GM12878 (cell line): Measurements from ENCODE around the gene GMDS. TPM values are rescaled to one million over a fixed set of nuclear protein-coding genes. Genes with fewer than 3 reads are reported as not detected.

Source experiments
- ATAC-seq: fragments of 200-7000 bp; cut with Tn5 transposase; 3 replicates; pipeline ENCODE4 v1.9.1; 2020; ENCODE audit warnings: mild to moderate bottlenecking, moderate library complexity
- BruUV-seq: library from RNA; stranded (reverse); fragments of 400-500 nt; replicated peaks from 2 replicates; lab custom pipeline; 2021; lab: Mats Ljungman, UMichigan
- CTCF ChIA-PET: fragments of 300-600 bp; sonication (Branson Sonifier 250); formaldehyde crosslinking; extraction: SDS; loops from one replicate; lab custom pipeline; 2021; ENCODE audit warnings: inconsistent platforms; lab: Yijun Ruan, JAX
- POLR2A ChIA-PET: fragments of 350-600 bp; formaldehyde crosslinking; extraction: SDS; loops from one replicate; lab custom pipeline; 2021; ENCODE audit warnings: inconsistent platforms; lab: Charles Lee
- RAD21 ChIA-PET: fragments of 300-600 bp; sonication (Branson Sonifier 250); formaldehyde crosslinking; loops from one replicate; lab custom pipeline; 2023; ENCODE audit warnings: antibody characterized with exemption; ENCODE audit not compliant: unreplicated experiment; lab: Charles Lee
- SMC1A ChIA-PET: fragments of 300-600 bp; sonication (Branson Sonifier 250); formaldehyde crosslinking; loops from one replicate; lab custom pipeline; 2023; ENCODE audit not compliant: unreplicated experiment, uncharacterized antibody; lab: Charles Lee
- DNase-seq: peaks from one replicate; pipeline ENCODE4 v3.0.0-alpha.2; 2011; ENCODE audit warnings: low read depth, low spot score
- FAIRE-seq: peaks from 3 replicates; lab custom pipeline; 2011; peaks lifted over from hg19 to GRCh38; lab: Jason Lieb, UNC
- H2AFZ ChIP-seq: 2 replicates; pipeline ENCODE4 v1.6.0; 2011; ENCODE audit warnings: low read depth, low read length, control low read depth; ENCODE audit not compliant: control insufficient read depth
- H3K27ac ChIP-seq: 2 replicates; pipeline ENCODE4 v1.5.1; 2011; ENCODE audit warnings: control low read depth; ENCODE audit not compliant: control insufficient read depth, insufficient read depth
- H3K27me3 ChIP-seq, 2 experiments: replicated peaks in 1 of 2; 2 replicates each; pipeline versions ENCODE4 v1.6.0 to v1.6.1; 2011; ENCODE audit warnings: low read length in 1 of 2; ENCODE audit not compliant: control insufficient read depth in 2 of 2, insufficient read depth in 2 of 2
- H3K36me3 ChIP-seq, 2 experiments: 2 replicates each; pipeline ENCODE4 v1.5.1; 2011; ENCODE audit warnings: low read length in 1 of 2; ENCODE audit not compliant: control insufficient read depth in 2 of 2, insufficient read depth in 2 of 2
- H3K4me1 ChIP-seq: 2 replicates; pipeline ENCODE4 v1.6.1; 2011; ENCODE audit warnings: mild to moderate bottlenecking, low read length, moderate library complexity, mixed read lengths; ENCODE audit not compliant: control insufficient read depth, insufficient read depth
- H3K4me2 ChIP-seq: 2 replicates; pipeline ENCODE4 v1.6.0; 2011; ENCODE audit warnings: control low read depth; ENCODE audit not compliant: control insufficient read depth, insufficient read depth
- H3K4me3 ChIP-seq: fragments of 200-600 bp; sonication (generic); 2 replicates; pipeline ENCODE4 v1.5.1; 2016
- H3K79me2 ChIP-seq: 2 replicates; pipeline ENCODE4 v1.6.0; 2011; ENCODE audit warnings: low read length; ENCODE audit not compliant: control insufficient read depth, insufficient read depth
- H3K9ac ChIP-seq: 2 replicates; pipeline ENCODE4 v1.8.0; 2011; ENCODE audit warnings: low read length, control low read depth, mixed read lengths; ENCODE audit not compliant: control insufficient read depth, insufficient read depth
- H3K9me3 ChIP-seq: replicated peaks from 3 replicates; pipeline ENCODE4 v1.5.1; 2011; ENCODE audit warnings: mild to moderate bottlenecking, low read length; ENCODE audit not compliant: control insufficient read depth, insufficient read depth
- H4K20me1 ChIP-seq: 2 replicates; pipeline ENCODE4 v1.6.0; 2011; ENCODE audit not compliant: control insufficient read depth, insufficient read depth
- CEBPB ChIP-seq, 2 experiments: fragments of 150-350 bp in 1 of 2; IDR thresholded peaks; 2 replicates each; pipeline ENCODE4 v1.6.1; 2012 to 2014; ENCODE audit warnings: low read depth in 2 of 2, low read length in 2 of 2, borderline replicate concordance in 1 of 2, inconsistent platforms in 1 of 2
- EP300 ChIP-seq, 2 experiments: fragments of 150-350 bp in 1 of 2; IDR thresholded peaks; 2 replicates each; pipeline ENCODE4 v1.6.1; 2011 to 2012; ENCODE audit warnings: low read depth in 2 of 2, low read length in 2 of 2, borderline replicate concordance in 1 of 2, improper control_type of control experiment in 1 of 2, inconsistent platforms in 1 of 2; ENCODE audit not compliant: control insufficient read depth in 1 of 2
- MEF2B ChIP-seq: fragments of 450-650 bp; IDR thresholded peaks from 2 replicates; pipeline ENCODE4 v1.6.1; 2018; ENCODE audit warnings: mild to moderate bottlenecking, moderate library complexity; ENCODE audit not compliant: partially characterized antibody, poor library complexity, severe bottlenecking
- NFXL1 ChIP-seq: fragments of 450-650 bp; IDR thresholded peaks from 2 replicates; pipeline ENCODE4 v1.6.1; 2017; ENCODE audit warnings: antibody characterized with exemption, mild to moderate bottlenecking, borderline replicate concordance
- PKNOX1 ChIP-seq: fragments of 450-650 bp; IDR thresholded peaks from 2 replicates; pipeline ENCODE4 v1.6.1; 2016; ENCODE audit warnings: mild to moderate bottlenecking
- RB1 ChIP-seq: fragments of 450-650 bp; formaldehyde crosslinking; IDR thresholded peaks from 2 replicates; pipeline ENCODE4 v1.6.1; 2017; ENCODE audit warnings: mild to moderate bottlenecking, borderline replicate concordance
- SP1 ChIP-seq: IDR thresholded peaks from one replicate; pipeline ENCODE4 v1.6.1; 2011; ENCODE audit warnings: low read depth, low read length
- STAT1 ChIP-seq: fragments of 450-650 bp; conservative IDR thresholded peaks from 2 replicates; pipeline ENCODE4 v1.6.1; 2014; ENCODE audit warnings: antibody characterized with exemption, mild to moderate bottlenecking
- ZBTB4 ChIP-seq: fragments of 450-650 bp; formaldehyde crosslinking; IDR thresholded peaks from 2 replicates; pipeline ENCODE4 v1.4.0; 2022; ENCODE audit warnings: mild to moderate bottlenecking, moderate library complexity
- ZNF217 ChIP-seq: fragments of 450-650 bp; IDR thresholded peaks from 2 replicates; pipeline ENCODE4 v1.6.1; 2017; ENCODE audit warnings: antibody characterized with exemption, mild to moderate bottlenecking
- ZNF622 ChIP-seq: fragments of 450-650 bp; IDR thresholded peaks from 2 replicates; pipeline ENCODE4 v1.6.1; 2017; ENCODE audit warnings: mild to moderate bottlenecking, inconsistent platforms
- in situ Hi-C: fragments of 300-500 bp; cut with MboI; formaldehyde crosslinking; loops from 9 replicates; pipeline ENCODE4 v1.14.3; 2018; ENCODE audit warnings: mixed read lengths
- intact Hi-C: fragments of 100-400 bp; cut with micrococcal nuclease; formaldehyde crosslinking; loops from one replicate; pipeline ENCODE4 v1.14.2; 2022; ENCODE audit not compliant: unreplicated experiment
- polyA plus RNA-seq, 11 experiments: library from polyadenylated mRNA; depleted of rRNA in 4 of 11; unstranded in 6 of 11; stranded (reverse) in 5 of 11; fragments of >200 nt; fragmentation: Nextera tagmentation in 4 of 11; fragmentation: Illumina TruSeq in 1 of 11; extraction: Ambion mirVana in 4 of 11; extraction: Trizol in 1 of 11; gene quantifications; 1 replicate in 1 of 11; 2 replicates in 10 of 11; pipeline versions ENCODE4 v1.2.1 to v1.2.3, GENCODE V29; 2011 to 2016; ENCODE audit warnings: inconsistent platforms in 2 of 11, missing spikeins in 2 of 11, low read depth in 1 of 11
- total RNA-seq, 4 experiments: library from RNA; depleted of rRNA in 3 of 4; stranded (reverse); fragments of >200 nt in 3 of 4; fragmentation: Illumina TruSeq in 1 of 4; extraction: Trizol in 1 of 4; gene quantifications; 2 replicates each; pipeline versions ENCODE4 v1.2.1 to v1.2.3, GENCODE V29; 2013 to 2021

Gene GMDS
- total and polyA plus RNA-seq, 10 of the 15 experiments (the other 5 are each of a cell fraction or from before 2014, with no cell fraction given) = 0.61 to 53.8 (median 29.3) TPM

- POLR2A ChIA-PET = no interaction called here
- intact Hi-C loops (loop anchor here (5.0 to 10.0 kb wide), 2 partner anchors 245 to 252 kb away; no protein-coding TSS in a partner anchor), in situ Hi-C loops (loop anchor here (10.0 kb wide), 1 partner anchor 255 kb away; no protein-coding TSS in a partner anchor)
- DNase-seq = no peak
- Histone ChIP-seq H3K4me2 (no peak overlapping the region), H2AFZ (no peak overlapping the region), H3K4me3 (no peak overlapping the region), H3K4me1 (no peaks in the 10 kb centered on the region), H3K9ac (no peak overlapping the region), H4K20me1 (no peaks in the 10 kb centered on the region), H3K27me3 (no peaks in the 10 kb centered on the region), H3K36me3 (no peaks in the 10 kb centered on the region), H3K27ac (no peak overlapping the region), H3K79me2 (no peaks in the 10 kb centered on the region), H3K9me3 (no peaks in the 10 kb centered on the region)
- CTCF ChIA-PET = interaction anchor here (1.2 to 2.3 kb wide), 3 partner anchors 254 to 504 kb away, joined by 3 to 7 read pairs (median 3); no protein-coding TSS in a partner anchor
- RAD21 ChIA-PET = no interaction called here
- FAIRE-seq = peak; percentile 68
- TF ChIP-seq RB1 (no peak), MEF2B (no peak), SP1 (no peak), ZBTB4 (no peak), ZNF622 (no peak), ZNF217 (no peak), NFXL1 (no peak), CEBPB (IDR thresholded peaks at IDR 0.05; ENCODE audit: borderline replicate concordance in 1 of 2, low read depth in 2 of 2, low read length in 2 of 2) (no peak), PKNOX1 (no peak), EP300 (IDR thresholded peaks at IDR 0.05; ENCODE audit: borderline replicate concordance in 1 of 2, control insufficient read depth in 1 of 2, low read depth in 2 of 2, low read length in 2 of 2) (no peak), STAT1 (no peak)
- no peak for ATAC-seq
- BruUV-seq = no TSS peak
- SMC1A ChIA-PET = interaction anchor here (0.8 to 1.8 kb wide), 2 partner anchors 10 to 498 kb away, joined by 3 to 5 read pairs; no protein-coding TSS in a partner anchor
Observed at GRCh38 chr6:2099870-2100269, 145.5 kb downstream of the GMDS start.
